H1 (cell line): ENCODE results near the gene SYK. TPM values are rescaled to one million over a fixed set of nuclear protein-coding genes. Genes with fewer than 3 reads are reported as not detected.

Experiments used
- CTCF ChIA-PET: fragments of 300-600 bp; sonication (Branson Sonifier 250); formaldehyde crosslinking; loops from one replicate; lab custom pipeline; 2021; ENCODE audit not compliant: partially characterized antibody; lab: Charles Lee
- POLR2A ChIA-PET: fragments of 300-600 bp; sonication (Branson Sonifier 250); formaldehyde crosslinking; loops from one replicate; lab custom pipeline; 2021; ENCODE audit warnings: inconsistent platforms; ENCODE audit not compliant: partially characterized antibody; lab: Charles Lee
- DNase-seq, 2 experiments: peaks; one replicate each; pipeline versions ENCODE4 v3.0.0 to v3.0.0-alpha.2; 2010 to 2022; ENCODE audit warnings: low spot score in 2 of 2, low read depth in 1 of 2, mixed read lengths in 1 of 2
- FAIRE-seq: peaks from 2 replicates; lab custom pipeline; 2011; peaks lifted over from hg19 to GRCh38; lab: Jason Lieb, UNC
- H2AFZ ChIP-seq: 2 replicates; pipeline ENCODE4 v1.8.1; 2012; ENCODE audit warnings: low read length, inconsistent platforms
- H2AK5ac ChIP-seq: 2 replicates; pipeline ENCODE4 v1.6.1; 2013; ENCODE audit warnings: low read depth, low read length
- H2BK120ac ChIP-seq: replicated peaks from 2 replicates; pipeline ENCODE3; 2013; ENCODE audit warnings: low read depth, low read length, inconsistent platforms
- H2BK12ac ChIP-seq: 2 replicates; pipeline ENCODE4 v1.6.1; 2013; ENCODE audit warnings: low read depth, low read length
- H2BK15ac ChIP-seq: 2 replicates; pipeline ENCODE4 v1.6.1; 2013; ENCODE audit warnings: low read length
- H2BK20ac ChIP-seq: 2 replicates; pipeline ENCODE4 v1.6.1; 2013; ENCODE audit warnings: low read length
- H2BK5ac ChIP-seq: 2 replicates; pipeline ENCODE4 v1.6.1; 2013; ENCODE audit warnings: low read depth, low read length
- H3K14ac ChIP-seq: 2 replicates; pipeline ENCODE4 v1.6.1; 2013; ENCODE audit warnings: inconsistent platforms; ENCODE audit not compliant: insufficient read length
- H3K18ac ChIP-seq: 2 replicates; pipeline ENCODE4 v1.6.1; 2013; ENCODE audit warnings: low read length; ENCODE audit errors: extremely low read depth
- H3K23ac ChIP-seq: 2 replicates; pipeline ENCODE4 v1.6.1; 2013; ENCODE audit warnings: inconsistent platforms; ENCODE audit not compliant: insufficient read length
- H3K23me2 ChIP-seq: 2 replicates; pipeline ENCODE4 v1.6.1; 2013; ENCODE audit warnings: low read depth, low read length
- H3K27ac ChIP-seq: 2 replicates; pipeline ENCODE4 v1.6.1; 2011; ENCODE audit warnings: low read depth, low read length, inconsistent platforms
- H3K27me3 ChIP-seq, 4 experiments: replicated peaks in 1 of 4; 1 replicate in 1 of 4; 2 replicates in 3 of 4; pipeline versions ENCODE4 v1.6.1 to v1.8.1; 2011 to 2013; ENCODE audit warnings: low read length in 3 of 4, mild to moderate bottlenecking in 3 of 4, inconsistent platforms in 2 of 4, mixed read lengths in 2 of 4, moderate library complexity in 1 of 4; ENCODE audit not compliant: control insufficient read depth in 3 of 4, insufficient read depth in 3 of 4; ENCODE audit errors: extremely low read depth in 1 of 4
- H3K36me3 ChIP-seq, 4 experiments: 2 replicates each; pipeline versions ENCODE4 v1.6.1 to v1.8.1; 2011 to 2013; ENCODE audit warnings: mild to moderate bottlenecking in 4 of 4, low read length in 3 of 4, moderate library complexity in 2 of 4, control low read depth in 1 of 4, inconsistent platforms in 1 of 4; ENCODE audit not compliant: insufficient read depth in 4 of 4, control insufficient read depth in 2 of 4
- H3K4ac ChIP-seq: replicated peaks from 2 replicates; pipeline ENCODE3; 2013; ENCODE audit warnings: low read length, low read depth, mixed read lengths, inconsistent platforms; ENCODE audit not compliant: insufficient read length
- H3K4me1 ChIP-seq, 4 experiments: replicated peaks in 1 of 4; 1 replicate in 1 of 4; 2 replicates in 3 of 4; pipeline versions ENCODE4 v1.6.1 to v1.8.1; 2011 to 2013; ENCODE audit warnings: low read length in 3 of 4, inconsistent platforms in 2 of 4, mixed read lengths in 1 of 4; ENCODE audit not compliant: insufficient read depth in 4 of 4, control insufficient read depth in 3 of 4
- H3K4me2 ChIP-seq, 2 experiments: 2 replicates each; pipeline versions ENCODE4 v1.6.1 to v1.8.1; 2011 to 2013; ENCODE audit warnings: low read depth in 2 of 2, low read length in 2 of 2, control low read depth in 1 of 2, inconsistent platforms in 1 of 2, mild to moderate bottlenecking in 1 of 2; ENCODE audit not compliant: insufficient read depth in 1 of 2
- H3K4me3 ChIP-seq, 4 experiments: fragments of 200-600, 300-600 bp in 1 of 4; sonication (generic), shearing (Covaris generic), sonication (Bioruptor Twin) in 1 of 4; 2 replicates each; pipeline versions ENCODE4 v1.5.1 to v1.8.1; 2011 to 2016; ENCODE audit warnings: low read length in 4 of 4, low read depth in 3 of 4, control low read depth in 2 of 4, inconsistent platforms in 2 of 4, mild to moderate bottlenecking in 2 of 4, mixed read lengths in 1 of 4, moderate library complexity in 1 of 4; ENCODE audit not compliant: insufficient read depth in 2 of 4; ENCODE audit errors: extremely low read depth in 1 of 4
- H3K56ac ChIP-seq: replicated peaks from 2 replicates; pipeline ENCODE3; 2013; ENCODE audit warnings: low read depth, mild to moderate bottlenecking, mixed read lengths, low read length, inconsistent platforms; ENCODE audit not compliant: insufficient read length
- H3K79me1 ChIP-seq: 2 replicates; pipeline ENCODE4 v1.6.1; 2013; ENCODE audit warnings: low read depth, low read length, control low read depth
- H3K79me2 ChIP-seq, 2 experiments: 2 replicates each; pipeline versions ENCODE4 v1.6.1 to v1.8.1; 2012 to 2013; ENCODE audit warnings: low read length in 2 of 2, mild to moderate bottlenecking in 2 of 2, inconsistent platforms in 1 of 2; ENCODE audit not compliant: insufficient read depth in 2 of 2, control insufficient read depth in 1 of 2
- H3K9ac ChIP-seq, 4 experiments: replicated peaks in 1 of 4; 1 replicate in 1 of 4; 2 replicates in 3 of 4; pipeline versions ENCODE4 v1.6.1 to v1.8.1; 2011 to 2013; ENCODE audit warnings: low read depth in 3 of 4, low read length in 3 of 4, control low read depth in 2 of 4, mild to moderate bottlenecking in 2 of 4, moderate library complexity in 2 of 4, inconsistent platforms in 1 of 4; ENCODE audit errors: extremely low read depth in 1 of 4
- H3K9me3 ChIP-seq, 2 experiments: 2 replicates each; pipeline versions ENCODE4 v1.6.1 to v1.8.1; 2012 to 2013; ENCODE audit warnings: mild to moderate bottlenecking in 2 of 2, moderate library complexity in 2 of 2, control low read depth in 1 of 2, inconsistent platforms in 1 of 2, low read depth in 1 of 2, low read length in 1 of 2, mixed read lengths in 1 of 2; ENCODE audit not compliant: insufficient read depth in 2 of 2
- H4K20me1 ChIP-seq, 2 experiments: replicated peaks in 1 of 2; 2 replicates each; pipeline versions ENCODE3 to v1.8.1; 2011 to 2013; ENCODE audit warnings: inconsistent platforms in 2 of 2, low read length in 2 of 2, mild to moderate bottlenecking in 1 of 2; ENCODE audit not compliant: insufficient read depth in 2 of 2, control insufficient read depth in 1 of 2
- H4K5ac ChIP-seq: 2 replicates; pipeline ENCODE4 v1.6.1; 2013; ENCODE audit warnings: low read length, low read depth, mixed read lengths, inconsistent platforms; ENCODE audit not compliant: insufficient read length
- H4K8ac ChIP-seq: 2 replicates; pipeline ENCODE4 v1.8.0; 2013; ENCODE audit warnings: mild to moderate bottlenecking, moderate library complexity, low read length, inconsistent platforms; ENCODE audit not compliant: insufficient read depth; ENCODE audit errors: extremely low read depth
- H4K91ac ChIP-seq: replicated peaks from 2 replicates; pipeline ENCODE3; 2013; ENCODE audit warnings: low read length, mixed read lengths, inconsistent platforms; ENCODE audit not compliant: insufficient read length
- BACH1 ChIP-seq: IDR thresholded peaks from 2 replicates; pipeline ENCODE4 v1.6.1; 2012; ENCODE audit warnings: low read length, improper control_type of control experiment
- CBX5 ChIP-seq: fragments of 300-800, 300-1000 bp; sonication (generic); IDR thresholded peaks from 2 replicates; pipeline ENCODE4 v1.7.1; 2016; ENCODE audit warnings: antibody characterized with exemption, low read length, low read depth
- CBX8 ChIP-seq: fragments of 300-800, 300-1000 bp; sonication (generic); IDR thresholded peaks from 2 replicates; pipeline ENCODE4 v1.7.1; 2016; ENCODE audit warnings: low read depth, low read length, borderline replicate concordance
- CEBPB ChIP-seq: IDR thresholded peaks from 2 replicates; pipeline ENCODE4 v1.6.1; 2012; ENCODE audit warnings: low read depth, low read length
- CHD2 ChIP-seq: IDR thresholded peaks from 2 replicates; pipeline ENCODE4 v1.6.1; 2012; ENCODE audit warnings: low read length, improper control_type of control experiment
- CREB1 ChIP-seq: IDR thresholded peaks from 2 replicates; pipeline ENCODE4 v1.6.1; 2012; ENCODE audit warnings: inconsistent platforms
- EGR1 ChIP-seq: IDR thresholded peaks from 2 replicates; pipeline ENCODE4 v1.6.1; 2011; ENCODE audit warnings: low read depth, low read length, borderline replicate concordance
- GABPA ChIP-seq: IDR thresholded peaks from 2 replicates; pipeline ENCODE4 v1.6.1; 2011; ENCODE audit warnings: mild to moderate bottlenecking, low read length, moderate library complexity, borderline replicate concordance; ENCODE audit not compliant: insufficient read depth
- JUN ChIP-seq: IDR thresholded peaks from 2 replicates; pipeline ENCODE4 v1.6.1; 2011; ENCODE audit warnings: low read depth, mild to moderate bottlenecking, improper control_type of control experiment, low read length
- POU5F1 ChIP-seq: IDR thresholded peaks from 2 replicates; pipeline ENCODE4 v1.6.1; 2011; ENCODE audit warnings: low read depth, mild to moderate bottlenecking, low read length, moderate library complexity
- SP1 ChIP-seq: IDR thresholded peaks from 2 replicates; pipeline ENCODE4 v1.6.1; 2011; ENCODE audit warnings: low read depth, low read length
- TCF12 ChIP-seq: IDR thresholded peaks from 2 replicates; pipeline ENCODE4 v1.6.1; 2011; ENCODE audit warnings: low read depth, mild to moderate bottlenecking, low read length
- WGBS, 2 experiments: shearing (Covaris generic) in 1 of 2; methylation state at CpG; one replicate each; pipeline versions ENCODE4 v1.1.6 to v1.1.7; 2013 to 2015; ENCODE audit warnings: low lambda C conversion rate in 2 of 2, mixed read lengths in 2 of 2, inconsistent platforms in 1 of 2, low coverage in 1 of 2, missing lambda C conversion rate in 1 of 2; ENCODE audit not compliant: insufficient replicate concordance in 2 of 2, insufficient coverage in 1 of 2, insufficient read length in 1 of 2; ENCODE audit errors: extremely low coverage in 1 of 2, missing lambda C conversion rate in 1 of 2; 5-methylcytosine and 5-hydroxymethylcytosine counted together
- polyA plus RNA-seq, 7 experiments: library from polyadenylated mRNA; depleted of rRNA in 3 of 7; stranded (reverse) in 5 of 7; unstranded in 2 of 7; fragments of >200 nt in 5 of 7; fragments of 200-250 nt in 2 of 7; gene quantifications; 1 replicate in 5 of 7; 2 replicates in 1 of 7; 4 replicates in 1 of 7; pipeline versions ENCODE4 v1.2.1 to v1.2.3, GENCODE V29; 2011 to 2013; ENCODE audit warnings: missing spikeins in 2 of 7, mixed read lengths in 2 of 7
- total RNA-seq: library from RNA; stranded (reverse); fragmentation: NEBNext Ultra II Directional; extraction: Animal tissue kit (Norgen Biotek cat#: 25700); gene quantifications from 2 replicates; pipeline ENCODE4 v1.2.1, GENCODE V29; 2021
- TF ChIP-seq, protein P1 (sequence below): IDR thresholded peaks from 2 replicates; pipeline ENCODE4 v1.6.1; 2011; ENCODE audit warnings: low read length, improper control_type of control experiment

Gene SYK
- total and polyA plus RNA-seq, 2 of the 8 experiments (the other 6 are each of a cell fraction or from before 2014, with no cell fraction given): 1.5 to 4.4 TPM

DNA sequence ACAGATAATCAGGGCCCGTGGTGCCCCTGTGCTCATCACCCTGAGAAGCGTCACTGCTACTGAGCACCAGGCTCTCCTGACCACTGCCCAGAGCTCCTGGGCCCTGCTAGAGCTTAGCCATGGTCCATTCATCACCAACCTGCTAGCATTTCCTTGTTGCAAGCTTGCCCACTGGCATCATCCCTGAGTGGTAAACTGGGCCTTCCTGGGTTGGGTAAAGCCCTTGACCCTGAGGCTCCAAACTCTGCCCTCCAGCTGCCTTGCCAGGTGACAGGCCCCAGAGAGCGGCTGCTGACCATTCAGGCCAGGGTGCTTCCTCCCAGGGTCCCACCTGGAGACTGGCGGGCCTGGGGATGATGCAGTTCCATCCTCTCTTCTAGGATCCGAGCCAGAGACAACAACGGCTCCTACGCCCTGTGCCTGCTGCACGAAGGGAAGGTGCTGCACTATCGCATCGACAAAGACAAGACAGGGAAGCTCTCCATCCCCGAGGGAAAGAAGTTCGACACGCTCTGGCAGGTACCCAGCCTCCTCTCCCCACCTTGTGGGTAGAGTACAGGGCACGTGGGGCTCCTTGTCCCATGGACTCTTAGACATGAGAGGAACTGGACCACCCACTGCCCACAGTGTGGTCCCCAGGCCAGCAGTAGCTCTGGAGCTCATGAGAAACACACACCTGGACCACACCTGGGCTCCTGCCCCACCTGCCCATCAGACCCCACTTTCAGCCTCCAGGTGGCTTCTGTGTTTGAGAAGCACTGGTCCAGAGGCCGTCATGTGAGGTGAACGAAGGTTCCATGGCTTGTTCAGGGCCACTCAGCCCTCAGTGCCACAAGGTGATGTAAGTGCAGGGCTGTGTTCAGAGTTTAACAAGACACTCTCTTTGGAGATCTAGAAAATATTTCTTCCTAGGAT lies 60.5 kb downstream of the SYK start:
- no peak overlapping the region for H3K27ac ChIP-seq
- no peak overlapping the region for H3K56ac ChIP-seq
- H3K18ac ChIP-seq: no peak overlapping the region
- H2BK120ac ChIP-seq: no peak overlapping the region
- H3K4me2 ChIP-seq: no peak overlapping the region
- H3K27me3 ChIP-seq: no peaks in the 10 kb centered on the region
- H2BK20ac ChIP-seq: no peak overlapping the region
- H3K23ac ChIP-seq: no peak overlapping the region
- H3K9me3 ChIP-seq: no peaks in the 10 kb centered on the region
- H2BK5ac ChIP-seq: no peak overlapping the region
- no peak overlapping the region for H2BK15ac ChIP-seq
- H4K91ac ChIP-seq: no peak overlapping the region
- H3K9ac ChIP-seq: no peak overlapping the region
- DNase-seq: peak in 1 of 2 experiments; percentile 37
- FAIRE-seq: no peak
- no peaks in the 10 kb centered on the region for H3K79me1 ChIP-seq
- H2BK12ac ChIP-seq: no peak overlapping the region
- no peak overlapping the region for H4K8ac ChIP-seq
- 86% methylated on average over 16 of the region's 16 CpGs; no CpG with 5 or more reads in 1 of the 2 experiments for WGBS, 2 experiments
- no peaks in the 10 kb centered on the region for H3K23me2 ChIP-seq
- H3K79me2 ChIP-seq: no peaks in the 10 kb centered on the region
- ChIA-PET CTCF (interaction anchor here (0.6 to 1.8 kb wide), 6 partner anchors 11 to 733 kb away, joined by 3 to 6 read pairs (median 4); no protein-coding TSS in a partner anchor), POLR2A (no interaction called here)
- no peaks in the 10 kb centered on the region for H3K36me3 ChIP-seq
- H3K4ac ChIP-seq: no peak overlapping the region
- no peak overlapping the region for H4K5ac ChIP-seq
- no peaks in the 10 kb centered on the region for H3K4me1 ChIP-seq
- H2AFZ ChIP-seq: no peak overlapping the region
- no peak overlapping the region for H3K4me3 ChIP-seq
- no peak overlapping the region for H3K14ac ChIP-seq
- H2AK5ac ChIP-seq: no peak overlapping the region
- no peaks in the 10 kb centered on the region for H4K20me1 ChIP-seq
- TF ChIP-seq EGR1: no peak
- no peak for TF ChIP-seq POU5F1
- TF ChIP-seq GABPA: no peak
- TF ChIP-seq, protein P1, sequence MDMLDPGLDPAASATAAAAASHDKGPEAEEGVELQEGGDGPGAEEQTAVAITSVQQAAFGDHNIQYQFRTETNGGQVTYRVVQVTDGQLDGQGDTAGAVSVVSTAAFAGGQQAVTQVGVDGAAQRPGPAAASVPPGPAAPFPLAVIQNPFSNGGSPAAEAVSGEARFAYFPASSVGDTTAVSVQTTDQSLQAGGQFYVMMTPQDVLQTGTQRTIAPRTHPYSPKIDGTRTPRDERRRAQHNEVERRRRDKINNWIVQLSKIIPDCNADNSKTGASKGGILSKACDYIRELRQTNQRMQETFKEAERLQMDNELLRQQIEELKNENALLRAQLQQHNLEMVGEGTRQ: no peak
- TF ChIP-seq JUN: no peak
- no peak for TF ChIP-seq CEBPB
- TF ChIP-seq TCF12: no peak
- no peak for TF ChIP-seq CBX5
- TF ChIP-seq CBX8: no peak
- TF ChIP-seq BACH1: no peak
- TF ChIP-seq CREB1: no peak
- TF ChIP-seq CHD2: no peak
- TF ChIP-seq SP1: no peak
